ENCODE data around the gene FOXP1. TPM values are rescaled to one million over a fixed set of nuclear protein-coding genes. Genes with fewer than 3 reads are reported as not detected.

The FOXP1 gene
- polyA plus RNA-seq, 1 donor from 2014 or later = 5.6 TPM

- H2AFZ ChIP-seq (ENCODE audit: low read depth, low read length) = no peak overlapping the region
- no peaks in the 10 kb centered on the region for H4K20me1 ChIP-seq (ENCODE audit: insufficient read depth)
- H3K79me2 ChIP-seq (replicated peaks; ENCODE audit: insufficient read depth, low read length) = peaks cover 7% of the 10 kb centered on the region
- H3K9me3 ChIP-seq (ENCODE audit: low read length) = no peaks in the 10 kb centered on the region
- H3K9ac ChIP-seq (ENCODE audit: low read length) = no peak overlapping the region
- no peak for TF ChIP-seq MXI1 (conservative IDR thresholded peaks at IDR 0.05; ENCODE audit: poor library complexity, severe bottlenecking)
- no peak for TF ChIP-seq EZH2 (IDR thresholded peaks at IDR 0.05; ENCODE audit: borderline replicate concordance, insufficient read depth, low read length, poor library complexity, severe bottlenecking)
- no peak for TF ChIP-seq SMC3 (conservative IDR thresholded peaks at IDR 0.05; ENCODE audit: poor library complexity)
- H3K9me2 ChIP-seq (ENCODE audit: insufficient read depth, low read length) = no peaks in the 10 kb centered on the region
- H3K4me2 ChIP-seq (ENCODE audit: low read length) = no peak overlapping the region
- H3K36me3 ChIP-seq (ENCODE audit: insufficient read depth, low read length) = no peaks in the 10 kb centered on the region
- no peak overlapping the region for H3K4me3 ChIP-seq (ENCODE audit: low read length)
- no peaks in the 10 kb centered on the region for H3K27me3 ChIP-seq (ENCODE audit: insufficient read depth, low read depth, low read length)
- H3F3A ChIP-seq (ENCODE audit: insufficient read depth, low read length, poor library complexity, severe bottlenecking) = no peaks in the 10 kb centered on the region
- H3K27ac ChIP-seq (ENCODE audit: low read length) = no peak overlapping the region
Measured at GRCh38 chr3:71456826-71457225, 126.7 kb downstream of the FOXP1 start.

- H3K9ac ChIP-seq (ENCODE audit: low read length) = no peak overlapping the region
- peaks cover 7% of the 10 kb centered on the region for H3K79me2 ChIP-seq (replicated peaks; ENCODE audit: insufficient read depth, low read length)
- no peaks in the 10 kb centered on the region for H3K36me3 ChIP-seq (ENCODE audit: insufficient read depth, low read length)
- no peak overlapping the region for H3K4me3 ChIP-seq (ENCODE audit: low read length)
- no peak for TF ChIP-seq EP300 (conservative IDR thresholded peaks at IDR 0.05; ENCODE audit: poor library complexity, severe bottlenecking)
- TF ChIP-seq POLR2AphosphoS5 (IDR thresholded peaks at IDR 0.05) = no peak
- no peak for TF ChIP-seq REST (IDR thresholded peaks at IDR 0.05; ENCODE audit: borderline replicate concordance)
- no peak for TF ChIP-seq MXI1 (conservative IDR thresholded peaks at IDR 0.05; ENCODE audit: poor library complexity, severe bottlenecking)
- TF ChIP-seq TAF1 (IDR thresholded peaks at IDR 0.05; ENCODE audit: low read depth) = no peak
- TF ChIP-seq EZH2 (IDR thresholded peaks at IDR 0.05; ENCODE audit: borderline replicate concordance, insufficient read depth, low read length, poor library complexity, severe bottlenecking) = no peak
- TF ChIP-seq SMC3 (conservative IDR thresholded peaks at IDR 0.05; ENCODE audit: poor library complexity) = no peak
- TF ChIP-seq RAD21 (conservative IDR thresholded peaks at IDR 0.05) = no peak
- no peak for TF ChIP-seq CTCF (IDR thresholded peaks at IDR 0.05; ENCODE audit: poor library complexity, severe bottlenecking)
- no peaks in the 10 kb centered on the region for H3K27me3 ChIP-seq (ENCODE audit: insufficient read depth, low read depth, low read length)
- no peak overlapping the region for H3K4me2 ChIP-seq (ENCODE audit: low read length)
- H3K9me3 ChIP-seq (ENCODE audit: low read length) = no peaks in the 10 kb centered on the region
- no peak overlapping the region for H2AFZ ChIP-seq (ENCODE audit: low read depth, low read length)
- no peaks in the 10 kb centered on the region for H3K9me2 ChIP-seq (ENCODE audit: insufficient read depth, low read length)
- no peaks in the 10 kb centered on the region for H4K20me1 ChIP-seq (ENCODE audit: insufficient read depth)
- H3F3A ChIP-seq (ENCODE audit: insufficient read depth, low read length, poor library complexity, severe bottlenecking) = no peaks in the 10 kb centered on the region
- H3K27ac ChIP-seq (ENCODE audit: low read length) = no peak overlapping the region
Measured at GRCh38 chr3:71456156-71456555, 127.4 kb downstream of the FOXP1 start.
